CD4-positive, alpha-beta memory T cell (primary cell): ENCODE data around the gene KRTAP17-1. TPM values are rescaled to one million over a fixed set of nuclear protein-coding genes. Genes with fewer than 3 reads are reported as not detected.

Experiments used
- CTCF ChIA-PET: fragments of 350-600 bp; sonication (Branson Sonifier 250); formaldehyde crosslinking; loops from one replicate; lab custom pipeline; 2021; ENCODE audit warnings: inconsistent platforms; ENCODE audit not compliant: partially characterized antibody; lab: Charles Lee
- POLR2A ChIA-PET: fragments of 350-600 bp; sonication (Branson Sonifier 250); formaldehyde crosslinking; loops from one replicate; lab custom pipeline; 2021; ENCODE audit not compliant: partially characterized antibody; lab: Charles Lee
- DNase-seq, 5 donors: peaks; one replicate each; pipeline versions ENCODE4 v3.0.0 to v3.0.0-alpha.2; 2020 to 2022; ENCODE audit warnings: mixed read lengths in 1 of 5
- H3K27ac ChIP-seq: one replicate; pipeline ENCODE4 v1.7.0; 2013; ENCODE audit warnings: low read depth, low read length
- H3K27me3 ChIP-seq: 2 replicates; pipeline ENCODE4 v1.7.0; 2013; ENCODE audit warnings: mild to moderate bottlenecking, low read length, moderate library complexity; ENCODE audit not compliant: insufficient read depth
- H3K36me3 ChIP-seq: 2 replicates; pipeline ENCODE4 v1.7.0; 2013; ENCODE audit warnings: mild to moderate bottlenecking, low read length, moderate library complexity; ENCODE audit not compliant: insufficient read depth
- H3K4me1 ChIP-seq: 2 replicates; pipeline ENCODE4 v1.7.0; 2013; ENCODE audit warnings: mild to moderate bottlenecking, low read length, moderate library complexity; ENCODE audit not compliant: insufficient read depth
- H3K4me3 ChIP-seq, 2 donors: one replicate each; pipeline ENCODE4 v1.7.0; 2013; ENCODE audit warnings: low read length in 2 of 2, mild to moderate bottlenecking in 1 of 2
- H3K9me3 ChIP-seq, 2 donors: one replicate each; pipeline ENCODE4 v1.7.0; 2013; ENCODE audit warnings: low read length in 2 of 2, control low read depth in 1 of 2; ENCODE audit not compliant: control insufficient read depth in 1 of 2
- H3K27ac Mint-ChIP-seq, 7 donors: one replicate each; pipeline ENCODE4 v1.8.0; 2020 to 2021; ENCODE audit warnings: mixed read lengths in 7 of 7, mild to moderate bottlenecking in 6 of 7, inconsistent platforms in 3 of 7, moderate library complexity in 3 of 7
- H3K27me3 Mint-ChIP-seq, 2 donors: one replicate each; pipeline ENCODE4 v1.8.0; 2020 to 2021; ENCODE audit warnings: mixed read lengths in 2 of 2
- H3K36me3 Mint-ChIP-seq, 2 donors: one replicate each; pipeline ENCODE4 v1.8.0; 2020 to 2021; ENCODE audit warnings: mixed read lengths in 2 of 2, inconsistent platforms in 1 of 2, mild to moderate bottlenecking in 1 of 2
- H3K4me1 Mint-ChIP-seq, 4 donors: one replicate each; pipeline ENCODE4 v1.8.0; 2020 to 2021; ENCODE audit warnings: mixed read lengths in 4 of 4, mild to moderate bottlenecking in 1 of 4
- H3K4me3 Mint-ChIP-seq, 8 donors: one replicate each; pipeline ENCODE4 v1.8.0; 2020 to 2021; ENCODE audit warnings: mixed read lengths in 8 of 8, mild to moderate bottlenecking in 7 of 8, moderate library complexity in 6 of 8, inconsistent platforms in 3 of 8
- H3K9me3 Mint-ChIP-seq, 8 donors: one replicate each; pipeline ENCODE4 v1.8.0; 2020 to 2021; ENCODE audit warnings: mixed read lengths in 8 of 8, mild to moderate bottlenecking in 5 of 8, inconsistent platforms in 3 of 8, moderate library complexity in 1 of 8
- intact Hi-C: fragments of 100-400 bp; cut with micrococcal nuclease; formaldehyde crosslinking; loops from one replicate; pipeline ENCODE4 v1.15.1; 2023
- polyA plus RNA-seq, 2 donors: library from polyadenylated mRNA; unstranded; fragments of 300-500 nt; fragmentation: Illumina TruSeq; gene quantifications; one replicate each; pipeline ENCODE4 v1.2.3, GENCODE V29; 2021
- total RNA-seq, 2 experiments: library from RNA; stranded (reverse); gene quantifications; one replicate each; pipeline ENCODE4 v1.2.3, GENCODE V29; 2021

The KRTAP17-1 gene
- total and polyA plus RNA-seq, 4 experiments from 2014 or later: not detected

DNA sequence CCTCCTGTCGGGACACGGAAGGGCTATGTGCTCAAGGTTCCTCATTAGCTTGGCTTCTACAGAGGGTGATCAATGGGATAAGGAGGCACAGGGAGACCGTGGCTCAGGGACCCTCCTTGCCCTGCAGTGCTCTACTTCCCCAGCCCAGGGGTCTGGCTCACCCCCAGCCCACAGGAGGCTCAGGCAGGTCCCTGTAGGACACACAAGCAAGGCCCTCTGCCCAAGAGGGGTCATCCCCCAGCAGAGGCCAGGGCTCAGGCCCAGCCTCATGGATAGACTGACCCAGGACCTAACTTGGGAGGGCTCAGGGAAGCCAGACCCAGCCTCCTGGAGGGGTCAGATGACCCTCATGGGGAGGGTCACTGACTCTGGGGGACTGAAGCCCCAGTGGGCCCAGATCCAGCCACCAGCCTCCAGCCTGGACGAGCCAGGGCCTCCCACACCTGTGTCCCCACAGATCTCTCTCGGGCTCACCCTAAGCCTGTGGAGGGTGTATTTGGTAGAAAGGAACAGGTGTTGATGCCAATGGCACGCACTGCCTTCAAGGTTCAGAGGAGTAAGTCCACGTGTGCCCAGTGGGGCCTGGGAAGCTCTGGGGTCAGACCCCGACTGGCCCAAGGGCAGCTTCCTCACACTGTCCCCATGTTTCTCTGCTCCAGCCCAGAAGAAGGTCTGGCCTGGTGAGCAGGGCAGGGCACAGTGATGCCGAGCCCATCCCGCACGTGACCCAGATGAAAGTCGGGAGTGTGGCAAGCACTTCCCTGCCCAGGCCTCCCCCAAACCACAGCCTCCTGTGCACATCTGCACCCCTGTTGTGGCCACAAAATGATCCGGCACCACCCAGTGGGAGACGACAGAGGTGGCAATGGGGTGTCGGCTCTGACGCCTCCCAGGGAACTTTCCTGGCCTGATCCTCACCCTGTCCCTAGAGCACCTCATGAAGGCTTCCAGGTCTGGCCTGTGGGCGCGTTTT lies 10.9 kb upstream of the KRTAP17-1 start:
- H3K4me1 ChIP-seq: peaks cover 76% of the 10 kb centered on the region
- H3K9me3 Mint-ChIP-seq: no peaks in the 10 kb centered on the region
- H3K36me3 Mint-ChIP-seq: no peaks in the 10 kb centered on the region
- intact Hi-C loops: no loop called here
- H3K27ac Mint-ChIP-seq: peak overlapping the region; percentile 51 to 88 (median 74)
- DNase-seq: peak; percentile 55 to 69 (median 65)
- H3K27me3 ChIP-seq: no peaks in the 10 kb centered on the region
- peak overlapping the region in 7 of 8 donors; percentile 21 to 70 (median 51) for H3K4me3 Mint-ChIP-seq
- H3K27ac ChIP-seq: no peak overlapping the region
- no peak overlapping the region for H3K4me3 ChIP-seq
- no peaks in the 10 kb centered on the region for H3K36me3 ChIP-seq
- no peaks in the 10 kb centered on the region for H3K27me3 Mint-ChIP-seq
- H3K4me1 Mint-ChIP-seq: peaks cover 27 to 73% (median 47%) of the 10 kb centered on the region in 4 donors
- ChIA-PET CTCF (no interaction called here), POLR2A (no interaction called here)
- no peaks in the 10 kb centered on the region for H3K9me3 ChIP-seq

GRCh38 chr17:41325611-41326010 lies 10.1 kb upstream of the KRTAP17-1 start:
- H3K9me3 Mint-ChIP-seq: peaks cover 0 to 4% (median 0%) of the 10 kb centered on the region in 8 donors
- H3K4me1 Mint-ChIP-seq: peaks cover 25 to 74% (median 50%) of the 10 kb centered on the region in 4 donors
- Histone ChIP-seq H3K36me3 (no peaks in the 10 kb centered on the region), H3K4me1 (peaks cover 76% of the 10 kb centered on the region), H3K27me3 (no peaks in the 10 kb centered on the region), H3K27ac (no peak overlapping the region), H3K9me3 (no peaks in the 10 kb centered on the region), H3K4me3 (no peak overlapping the region)
- H3K36me3 Mint-ChIP-seq: no peaks in the 10 kb centered on the region
- peak overlapping the region in 3 of 7 donors; percentile 65 to 84 (median 80) for H3K27ac Mint-ChIP-seq
- ChIA-PET POLR2A (no interaction called here), CTCF (no interaction called here)
- H3K27me3 Mint-ChIP-seq: no peaks in the 10 kb centered on the region
- H3K4me3 Mint-ChIP-seq: peak overlapping the region in 1 of 8 donors; percentile 46
- no peak for DNase-seq
- intact Hi-C loops: no loop called here

- peaks cover 76% of the 10 kb centered on the region for H3K4me1 ChIP-seq
- intact Hi-C loops: no loop called here
- H3K4me3 Mint-ChIP-seq: peak overlapping the region in 1 of 8 donors; percentile 15
These were observed 9.6 kb upstream of the KRTAP17-1 start for GRCh38 chr17:41325126-41325525.

DNA sequence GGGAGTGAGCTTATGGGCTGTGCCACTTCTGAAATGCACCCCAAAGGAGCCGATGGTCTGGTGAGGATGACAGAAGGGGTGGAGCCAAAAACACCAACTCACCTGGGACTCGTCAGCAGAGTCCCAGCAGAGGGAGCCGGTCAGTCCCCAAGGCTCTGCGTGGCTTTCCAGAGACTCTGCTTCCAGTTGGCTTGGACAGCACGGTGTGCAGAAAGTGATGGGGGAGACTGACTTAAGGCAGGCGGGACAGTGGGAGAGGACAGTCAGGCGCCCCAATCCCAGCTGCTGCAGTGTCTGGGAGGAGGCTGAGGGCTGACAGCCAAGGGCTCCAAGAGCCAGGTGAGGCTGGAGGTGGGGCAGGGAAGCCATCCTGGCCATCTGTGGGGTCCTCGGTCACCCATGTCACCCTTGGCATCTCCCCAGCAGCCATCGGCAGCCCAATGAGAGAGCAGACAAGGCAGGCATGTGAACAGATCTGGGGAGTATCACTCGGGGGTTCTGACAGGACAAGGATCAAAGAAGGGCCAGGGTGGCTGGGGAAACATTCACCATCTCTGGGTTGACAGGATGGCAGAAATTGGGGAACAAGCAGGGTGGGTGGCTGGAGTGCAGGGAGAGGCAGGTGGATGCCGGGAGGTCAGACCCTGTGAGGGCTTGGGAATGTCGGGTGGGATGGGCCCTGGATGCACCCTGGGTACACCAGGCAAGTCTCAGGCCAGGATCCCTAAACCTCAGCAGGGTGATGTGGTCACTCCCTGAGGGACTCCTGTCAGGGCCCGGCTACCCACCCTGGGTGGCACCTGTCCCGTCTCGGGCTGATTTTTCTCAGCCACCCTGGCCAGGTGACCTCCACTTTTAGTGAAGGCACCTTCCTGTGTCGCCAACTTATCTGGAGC lies 8.9 kb upstream of the KRTAP17-1 start:
- no peak for DNase-seq
- H3K27me3 Mint-ChIP-seq: no peaks in the 10 kb centered on the region
- no peak overlapping the region for H3K4me3 ChIP-seq
- CTCF ChIA-PET: interaction anchor here (1.1 to 5.2 kb wide), 6 partner anchors 10 to 361 kb away, joined by 3 to 55 read pairs (median 25); partner anchors contain the start of gene KRTAP16-1
- peaks cover 0 to 14% (median 5%) of the 10 kb centered on the region in 8 donors for H3K9me3 Mint-ChIP-seq
- H3K27ac ChIP-seq: no peak overlapping the region
- intact Hi-C loops: loop anchor here (5.0 kb wide), 4 partner anchors 173 to 522 kb away; partner anchors contain the start of gene KRTAP4-16
- peak overlapping the region; percentile 7 to 92 (median 77) for H3K27ac Mint-ChIP-seq
- H3K36me3 ChIP-seq: no peaks in the 10 kb centered on the region
- H3K36me3 Mint-ChIP-seq: no peaks in the 10 kb centered on the region
- peaks cover 74% of the 10 kb centered on the region for H3K4me1 ChIP-seq
- H3K9me3 ChIP-seq: no peaks in the 10 kb centered on the region
- H3K4me3 Mint-ChIP-seq: peak overlapping the region in 2 of 8 donors; percentile 35 to 46
- H3K4me1 Mint-ChIP-seq: peaks cover 25 to 72% (median 52%) of the 10 kb centered on the region in 4 donors
- POLR2A ChIA-PET: interaction anchor here (0.6 to 6.7 kb wide), 3 partner anchors 15 to 18 kb away, joined by 3 to 59 read pairs (median 6); partner anchors contain the start of gene KRTAP16-1
- no peaks in the 10 kb centered on the region for H3K27me3 ChIP-seq

More at GRCh38 chr17:41325126-41325525, 9.6 kb upstream of the KRTAP17-1 start:
- Mint-ChIP-seq H3K36me3 (no peaks in the 10 kb centered on the region), H3K4me1 (peaks cover 25 to 76% (median 52%) of the 10 kb centered on the region in 4 donors), H3K9me3 (peaks cover 0 to 7% (median 0%) of the 10 kb centered on the region in 8 donors), H3K27me3 (no peaks in the 10 kb centered on the region), H3K27ac (peak overlapping the region in 2 of 7 donors; percentile 52 to 83)
- H3K27me3 ChIP-seq: no peaks in the 10 kb centered on the region
- no peaks in the 10 kb centered on the region for H3K9me3 ChIP-seq
- H3K36me3 ChIP-seq: no peaks in the 10 kb centered on the region
- no peak overlapping the region for H3K4me3 ChIP-seq
- POLR2A ChIA-PET: no interaction called here
- no peak overlapping the region for H3K27ac ChIP-seq
- no peak for DNase-seq
- CTCF ChIA-PET: no interaction called here

GRCh38 chr17:41322903-41323895 lies 7.7 kb upstream of the KRTAP17-1 start:
- no peak overlapping the region for H3K4me3 ChIP-seq
- no peaks in the 10 kb centered on the region for H3K27me3 Mint-ChIP-seq
- peak overlapping the region in 2 of 8 donors; percentile 26 to 38 for H3K4me3 Mint-ChIP-seq
- intact Hi-C loops: loop anchor here (2.0 to 5.0 kb wide), 8 partner anchors 16 to 521 kb away; partner anchors contain the start of gene KRTAP4-16
- peaks cover 2 to 3% of the 10 kb centered on the region in 2 donors for H3K36me3 Mint-ChIP-seq
- no peaks in the 10 kb centered on the region for H3K27me3 ChIP-seq
- POLR2A ChIA-PET: interaction anchor here (0.8 to 6.7 kb wide), 13 partner anchors 9 to 366 kb away, joined by 3 to 59 read pairs (median 4); partner anchors contain the start of gene KRTAP16-1
- peaks cover 25 to 63% (median 47%) of the 10 kb centered on the region in 4 donors for H3K4me1 Mint-ChIP-seq
- no peak overlapping the region for H3K27ac ChIP-seq
- H3K9me3 Mint-ChIP-seq: peaks cover 0 to 20% (median 6%) of the 10 kb centered on the region in 8 donors
- H3K36me3 ChIP-seq: no peaks in the 10 kb centered on the region
- peaks cover 61% of the 10 kb centered on the region for H3K4me1 ChIP-seq
- CTCF ChIA-PET: interaction anchor here (0.8 to 5.2 kb wide), 63 partner anchors 8 to 467 kb away, joined by 3 to 55 read pairs (median 4); partner anchors contain the start of genes KRT36, KRTAP16-1, KRTAP29-1 and KRTAP4-11
- DNase-seq: no peak
- H3K9me3 ChIP-seq: no peaks in the 10 kb centered on the region
- peak overlapping the region; percentile 85 to 92 (median 85) for H3K27ac Mint-ChIP-seq
